Measurements from ENCODE around the gene MRTFA.
"Not testable (repeated sequence)": the region's sequence is repeated elsewhere in the genome, so short reads cannot be mapped to it uniquely, and the experiment has no call there.

Gene MRTFA

DNA sequence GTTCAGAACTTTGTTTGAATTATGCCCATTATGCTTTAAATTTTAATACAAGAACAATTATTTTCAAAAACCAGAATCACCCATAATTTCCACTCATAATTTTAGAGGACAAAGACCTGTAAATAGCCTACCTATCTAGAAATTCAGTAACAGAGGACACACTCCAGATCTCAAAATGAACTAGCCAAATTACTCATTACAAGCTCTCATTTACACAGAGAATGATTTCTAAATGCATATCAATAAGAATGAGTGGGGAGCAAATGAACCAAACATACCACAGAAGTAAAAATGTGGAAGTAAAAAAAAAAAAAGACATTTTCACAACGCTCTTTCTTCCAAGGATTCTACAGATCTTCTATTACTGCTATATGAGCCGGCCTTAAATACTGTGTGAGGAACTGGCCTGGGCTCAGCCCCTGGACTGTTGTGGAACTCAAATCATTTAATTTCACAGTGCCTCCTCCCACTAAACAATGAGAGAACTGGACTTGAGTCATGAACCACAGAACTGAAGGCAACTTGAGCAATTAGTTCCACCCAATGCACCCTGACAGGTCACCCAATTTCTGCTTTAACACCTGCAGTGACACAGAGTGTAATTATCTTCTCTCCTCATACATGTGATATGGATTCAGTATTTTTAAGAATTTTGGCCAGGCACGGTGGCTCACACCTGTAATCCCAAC is 8.0 kb downstream of the MRTFA start:
- in situ Hi-C loops (cut with MboI; ENCODE audit: low pct_unique_long_range_greater_than_20kb, low sequenced_read_pairs, unreplicated experiment): no loop called here
- no peak for DNase-seq (ENCODE audit: low spot score)
- TF ChIP-seq, protein P1, sequence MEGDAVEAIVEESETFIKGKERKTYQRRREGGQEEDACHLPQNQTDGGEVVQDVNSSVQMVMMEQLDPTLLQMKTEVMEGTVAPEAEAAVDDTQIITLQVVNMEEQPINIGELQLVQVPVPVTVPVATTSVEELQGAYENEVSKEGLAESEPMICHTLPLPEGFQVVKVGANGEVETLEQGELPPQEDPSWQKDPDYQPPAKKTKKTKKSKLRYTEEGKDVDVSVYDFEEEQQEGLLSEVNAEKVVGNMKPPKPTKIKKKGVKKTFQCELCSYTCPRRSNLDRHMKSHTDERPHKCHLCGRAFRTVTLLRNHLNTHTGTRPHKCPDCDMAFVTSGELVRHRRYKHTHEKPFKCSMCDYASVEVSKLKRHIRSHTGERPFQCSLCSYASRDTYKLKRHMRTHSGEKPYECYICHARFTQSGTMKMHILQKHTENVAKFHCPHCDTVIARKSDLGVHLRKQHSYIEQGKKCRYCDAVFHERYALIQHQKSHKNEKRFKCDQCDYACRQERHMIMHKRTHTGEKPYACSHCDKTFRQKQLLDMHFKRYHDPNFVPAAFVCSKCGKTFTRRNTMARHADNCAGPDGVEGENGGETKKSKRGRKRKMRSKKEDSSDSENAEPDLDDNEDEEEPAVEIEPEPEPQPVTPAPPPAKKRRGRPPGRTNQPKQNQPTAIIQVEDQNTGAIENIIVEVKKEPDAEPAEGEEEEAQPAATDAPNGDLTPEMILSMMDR (IDR thresholded peaks at IDR 0.05; ENCODE audit: extremely low read depth, insufficient read depth, missing control alignments): no peak

DNA sequence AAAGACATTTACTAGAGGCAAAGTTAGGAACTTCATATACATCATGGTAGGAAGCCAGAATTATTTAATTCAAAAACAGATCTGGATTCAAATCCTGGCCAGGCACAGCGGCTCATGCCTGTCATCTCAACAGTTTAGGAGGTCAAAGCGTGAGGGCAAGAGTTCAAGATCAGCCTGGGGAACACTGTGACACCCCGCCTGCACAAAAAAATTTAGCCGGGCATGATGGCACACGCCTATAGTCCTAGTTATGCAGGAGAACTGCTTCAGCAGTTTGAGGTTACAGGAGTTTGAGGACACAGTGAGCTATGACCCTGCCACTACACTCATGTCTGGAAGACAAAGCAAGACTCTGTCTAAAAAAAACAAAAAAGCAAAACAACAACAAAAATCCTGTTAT is 8.9 kb downstream of the MRTFA start:
- no peak for DNase-seq (ENCODE audit: low spot score)
- in situ Hi-C loops (cut with MboI; ENCODE audit: low pct_unique_long_range_greater_than_20kb, low sequenced_read_pairs, unreplicated experiment): no loop called here
- TF ChIP-seq, protein P1 (IDR thresholded peaks at IDR 0.05; ENCODE audit: extremely low read depth, insufficient read depth, missing control alignments): no peak

DNA sequence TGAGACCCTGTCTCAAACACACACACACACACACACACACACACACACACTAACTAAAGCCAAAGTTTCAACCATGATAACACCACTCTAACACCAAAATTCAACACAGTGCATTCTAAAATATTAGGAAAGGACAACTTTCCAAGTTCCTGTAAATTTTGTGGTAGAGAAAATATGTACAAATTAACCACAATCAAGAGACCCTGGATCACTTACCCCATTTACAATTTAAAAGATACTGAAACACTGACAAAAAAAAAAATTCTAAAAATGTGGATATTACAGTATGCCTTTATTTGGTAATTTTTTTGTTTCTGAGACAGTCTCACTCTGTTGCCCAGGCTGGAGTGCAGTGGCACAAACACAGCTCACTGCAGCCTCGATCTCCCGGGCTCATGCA is 9.7 kb downstream of the MRTFA start:
- TF ChIP-seq, protein P1 (IDR thresholded peaks at IDR 0.05; ENCODE audit: extremely low read depth, insufficient read depth, missing control alignments): no peak
- no peak for DNase-seq (ENCODE audit: low spot score)

DNA sequence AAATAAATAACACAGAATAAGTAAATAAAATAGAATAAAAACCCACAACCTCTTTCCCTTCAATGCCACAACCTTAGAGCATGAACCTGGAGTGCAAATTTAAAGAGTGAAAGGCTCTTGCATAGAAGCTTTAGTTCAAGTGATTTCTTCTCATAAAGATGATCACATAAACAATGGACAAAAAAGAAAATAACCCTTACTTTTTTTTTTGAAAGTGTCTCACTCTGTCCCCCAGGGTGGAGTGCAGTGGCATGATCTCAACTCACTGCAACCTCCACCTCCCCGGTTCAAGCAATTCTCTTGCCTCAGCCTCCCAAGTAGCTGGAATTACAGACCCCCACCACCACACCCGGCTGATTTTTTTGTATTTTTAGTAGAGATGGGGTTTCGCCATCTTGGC is 10.7 kb downstream of the MRTFA start:
- in situ Hi-C loops (cut with MboI; ENCODE audit: low pct_unique_long_range_greater_than_20kb, low sequenced_read_pairs, unreplicated experiment); DNase-seq (ENCODE audit: low spot score): not testable (repeated sequence)

More for the DNA sequence above, 9.7 kb downstream of the MRTFA start:
- in situ Hi-C loops (cut with MboI; ENCODE audit: low pct_unique_long_range_greater_than_20kb, low sequenced_read_pairs, unreplicated experiment): no loop called here

DNA sequence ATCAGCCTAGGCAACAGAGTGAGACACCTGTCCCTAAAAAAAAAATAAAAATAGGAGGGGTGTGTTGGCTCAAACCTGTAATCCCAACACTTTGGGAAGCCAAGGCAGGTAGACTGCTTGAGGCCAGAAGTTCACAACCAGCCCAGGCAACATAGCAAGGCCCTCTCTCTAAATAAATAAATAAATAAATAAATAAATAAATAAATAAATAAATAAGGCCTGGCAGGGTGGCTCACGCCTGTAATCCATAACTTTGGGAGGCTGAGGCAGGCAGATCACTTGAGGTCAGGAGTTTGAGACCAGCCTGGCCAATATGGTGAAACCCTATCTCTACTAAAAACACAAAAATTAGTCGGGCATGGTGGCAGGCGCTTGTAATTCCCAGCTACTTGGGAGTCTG is 11.2 kb downstream of the MRTFA start:
- in situ Hi-C loops (cut with MboI; ENCODE audit: low pct_unique_long_range_greater_than_20kb, low sequenced_read_pairs, unreplicated experiment): not testable (repeated sequence)

DNA sequence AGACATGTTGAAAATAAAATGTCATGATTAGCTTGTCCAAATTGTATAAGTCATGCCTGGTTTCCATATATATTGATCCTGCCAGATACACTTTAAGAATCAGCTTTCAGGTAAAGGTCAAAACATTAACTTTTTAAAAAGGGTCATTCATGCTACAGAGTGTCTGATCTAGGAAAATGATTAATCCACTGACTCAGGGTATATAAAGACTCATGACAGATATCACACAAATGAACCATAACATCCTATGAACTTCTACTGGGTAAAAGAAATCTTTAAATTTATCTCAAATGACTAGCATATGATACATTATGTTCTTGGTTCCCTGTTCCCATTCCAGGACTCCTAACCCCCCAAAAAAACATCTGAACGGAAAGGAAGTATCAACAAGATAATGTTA is 11.7 kb downstream of the MRTFA start:
- no peak for DNase-seq (ENCODE audit: low spot score)
- TF ChIP-seq, protein P1 (IDR thresholded peaks at IDR 0.05; ENCODE audit: extremely low read depth, insufficient read depth, missing control alignments): no peak
- in situ Hi-C loops (cut with MboI; ENCODE audit: low pct_unique_long_range_greater_than_20kb, low sequenced_read_pairs, unreplicated experiment): no loop called here

More for the DNA sequence above, 11.2 kb downstream of the MRTFA start:
- not testable (repeated sequence) for DNase-seq (ENCODE audit: low spot score)

DNA sequence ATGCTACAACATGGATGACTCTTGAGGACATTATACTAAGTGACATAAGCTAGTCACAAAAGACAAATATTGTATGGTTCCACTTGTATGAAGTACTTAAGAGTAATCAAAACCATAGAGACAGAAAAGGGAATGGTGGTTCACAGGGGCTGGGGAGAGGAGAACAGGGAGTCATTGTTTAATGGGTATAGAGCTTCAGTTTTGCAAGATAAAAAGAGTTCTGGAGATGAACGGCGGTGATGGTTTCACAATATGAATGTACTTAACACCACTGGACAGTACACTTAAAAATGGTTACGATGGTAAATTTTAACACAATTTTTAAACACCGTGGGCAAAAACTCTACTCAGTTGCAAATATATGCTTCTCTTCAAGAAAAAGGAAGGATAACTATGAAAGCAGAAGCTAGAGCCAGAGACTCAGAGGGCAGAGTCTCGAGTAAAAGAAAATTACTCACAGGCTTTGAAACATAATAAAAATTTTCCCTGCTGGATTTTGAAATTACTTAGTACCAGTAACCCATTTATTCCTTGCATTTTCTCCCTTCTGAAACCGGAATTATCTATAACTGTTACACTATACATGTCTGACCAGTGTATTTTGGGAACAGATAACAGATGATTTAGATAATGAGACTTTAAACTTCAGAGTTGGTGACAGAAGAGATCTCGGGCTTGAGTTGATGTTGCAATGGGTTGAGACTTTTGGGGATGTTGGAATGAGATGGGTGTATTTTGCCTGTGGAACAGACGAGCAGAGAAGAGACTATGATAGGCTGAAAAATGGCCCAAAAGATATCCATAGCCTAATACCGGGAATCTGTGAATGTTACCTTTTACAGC is 15.0 kb downstream of the MRTFA start:
- TF ChIP-seq, protein P1 (IDR thresholded peaks at IDR 0.05; ENCODE audit: extremely low read depth, insufficient read depth, missing control alignments): no peak
- in situ Hi-C loops (cut with MboI; ENCODE audit: low pct_unique_long_range_greater_than_20kb, low sequenced_read_pairs, unreplicated experiment): no loop called here
- DNase-seq (ENCODE audit: low spot score): no peak
